Urinary bladder (tissue), 4 donors: Measurements from ENCODE around the gene PPDPF. TPM values are rescaled to one million over a fixed set of nuclear protein-coding genes. Genes with fewer than 3 reads are reported as not detected.
"Not testable (repeated sequence)": the region's sequence is repeated elsewhere in the genome, so short reads cannot be mapped to it uniquely, and the experiment has no call there.

Experiments used
- DNase-seq: peaks from one replicate; pipeline ENCODE4 v3.0.0-alpha.2; 2015; ENCODE audit errors: extremely low spot score
- H3K27ac ChIP-seq: one replicate; pipeline ENCODE4 v1.5.1; 2013; ENCODE audit warnings: low read depth, mild to moderate bottlenecking, moderate library complexity
- H3K36me3 ChIP-seq: one replicate; pipeline ENCODE4 v1.6.1; 2013; ENCODE audit warnings: mild to moderate bottlenecking, moderate library complexity; ENCODE audit not compliant: insufficient read depth
- H3K4me1 ChIP-seq: one replicate; pipeline ENCODE4 v1.6.1; 2013; ENCODE audit warnings: mild to moderate bottlenecking, moderate library complexity; ENCODE audit not compliant: insufficient read depth
- H3K4me3 ChIP-seq: one replicate; pipeline ENCODE4 v1.5.1; 2013; ENCODE audit warnings: low read depth, low read length
- WGBS: extraction: QIAGEN DNeasy Blood & Tissue Kit; methylation state at CpG from one replicate; pipeline ENCODE4 v1.1.7; 2013; 5-methylcytosine and 5-hydroxymethylcytosine counted together
- polyA plus RNA-seq: library from polyadenylated mRNA; stranded (reverse); fragments of 200-250 nt; gene quantifications from one replicate; pipeline ENCODE4 v1.2.3, GENCODE V29; 2013
- total RNA-seq: library from RNA; depleted of rRNA; stranded (reverse); fragments of >200 nt; gene quantifications from one replicate; pipeline ENCODE4 v1.2.3, GENCODE V29; 2014
- donor health status: healthy with polysubstance abuse.
- donor health status: healthy.

Gene PPDPF
- total and polyA plus RNA-seq, 2 donors, result 44.7 to 545 TPM

DNA sequence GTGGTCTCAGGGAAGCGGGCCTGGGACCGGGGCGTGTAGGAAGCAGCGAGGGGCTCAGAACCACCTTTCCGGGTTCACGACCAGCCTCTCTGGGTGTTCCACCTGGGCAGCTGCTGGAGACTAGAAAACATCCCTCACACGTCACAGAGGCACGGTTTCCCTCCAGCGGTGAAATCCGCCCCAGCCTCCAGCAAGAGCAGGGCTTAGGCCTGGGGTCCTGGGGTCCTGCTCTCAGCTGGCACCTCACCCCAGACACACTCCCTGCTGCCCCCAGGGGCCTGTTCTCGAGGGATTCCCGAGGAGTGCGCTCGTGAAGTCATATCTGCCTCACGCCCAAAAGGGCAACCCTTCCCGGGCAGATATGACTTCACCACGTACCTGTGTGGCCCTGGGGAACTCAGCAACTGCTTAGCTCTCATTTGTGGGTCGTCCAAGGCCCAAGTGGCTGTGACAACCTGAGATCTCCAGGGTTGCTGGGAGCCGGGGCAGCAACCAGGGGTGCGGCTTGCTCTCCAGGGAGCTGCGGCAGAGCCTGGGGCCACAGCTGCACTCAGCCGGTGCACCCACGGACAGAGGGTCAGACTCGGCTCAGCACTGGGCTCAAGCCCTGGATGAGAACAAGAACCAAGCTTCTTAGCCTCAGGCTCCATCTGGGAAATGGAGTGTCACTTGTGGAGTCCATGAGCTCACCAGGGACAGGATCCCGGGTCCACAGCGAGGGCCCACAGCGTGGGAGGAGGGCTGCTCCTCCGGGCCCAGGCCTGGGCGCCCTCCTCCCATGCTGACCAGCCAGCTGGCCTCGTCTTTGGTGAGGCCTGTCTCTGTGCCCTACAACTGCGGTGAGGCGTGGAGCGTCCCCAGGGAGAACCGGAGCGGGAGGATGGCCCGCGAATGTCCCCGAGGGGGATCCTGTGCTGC is 34.1 kb downstream of the PPDPF start:
- peaks cover 2% of the 10 kb centered on the region for H3K36me3 ChIP-seq
- peak overlapping the region; percentile 47 for H3K4me3 ChIP-seq
- WGBS, result 75% methylated on average over 38 of the region's 38 CpGs
- DNase-seq, result no peak
- H3K4me1 ChIP-seq, result no peaks in the 10 kb centered on the region
- H3K27ac ChIP-seq, result no peak overlapping the region

DNA sequence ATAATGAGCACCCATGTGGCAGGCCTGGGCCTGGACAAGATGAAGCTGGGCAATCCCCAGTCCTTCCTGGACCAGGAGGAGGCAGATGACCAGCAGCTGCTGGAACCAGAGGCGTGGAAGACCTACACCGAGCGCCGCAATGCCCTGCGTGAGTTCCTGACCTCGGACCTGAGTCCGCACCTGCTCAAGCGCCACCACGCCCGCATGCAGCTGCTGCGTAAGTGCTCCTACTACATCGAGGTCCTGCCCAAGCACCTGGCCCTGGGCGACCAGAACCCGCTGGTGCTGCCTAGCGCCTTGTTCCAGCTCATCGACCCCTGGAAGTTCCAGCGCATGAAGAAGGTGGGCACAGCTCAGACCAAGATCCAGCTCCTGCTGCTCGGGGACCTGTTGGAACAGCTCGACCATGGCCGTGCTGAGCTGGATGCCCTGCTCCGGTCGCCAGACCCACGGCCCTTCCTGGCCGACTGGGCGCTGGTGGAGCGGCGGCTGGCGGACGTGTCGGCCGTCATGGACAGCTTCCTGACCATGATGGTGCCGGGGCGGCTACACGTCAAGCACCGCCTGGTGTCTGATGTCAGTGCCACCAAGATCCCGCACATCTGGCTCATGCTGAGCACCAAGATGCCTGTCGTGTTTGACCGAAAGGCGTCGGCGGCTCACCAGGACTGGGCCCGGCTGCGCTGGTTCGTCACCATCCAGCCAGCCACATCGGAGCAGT is 35.3 kb downstream of the PPDPF start:
- WGBS, result 92% methylated on average over 45 of the region's 45 CpGs
- H3K27ac ChIP-seq, result no peak overlapping the region

DNA sequence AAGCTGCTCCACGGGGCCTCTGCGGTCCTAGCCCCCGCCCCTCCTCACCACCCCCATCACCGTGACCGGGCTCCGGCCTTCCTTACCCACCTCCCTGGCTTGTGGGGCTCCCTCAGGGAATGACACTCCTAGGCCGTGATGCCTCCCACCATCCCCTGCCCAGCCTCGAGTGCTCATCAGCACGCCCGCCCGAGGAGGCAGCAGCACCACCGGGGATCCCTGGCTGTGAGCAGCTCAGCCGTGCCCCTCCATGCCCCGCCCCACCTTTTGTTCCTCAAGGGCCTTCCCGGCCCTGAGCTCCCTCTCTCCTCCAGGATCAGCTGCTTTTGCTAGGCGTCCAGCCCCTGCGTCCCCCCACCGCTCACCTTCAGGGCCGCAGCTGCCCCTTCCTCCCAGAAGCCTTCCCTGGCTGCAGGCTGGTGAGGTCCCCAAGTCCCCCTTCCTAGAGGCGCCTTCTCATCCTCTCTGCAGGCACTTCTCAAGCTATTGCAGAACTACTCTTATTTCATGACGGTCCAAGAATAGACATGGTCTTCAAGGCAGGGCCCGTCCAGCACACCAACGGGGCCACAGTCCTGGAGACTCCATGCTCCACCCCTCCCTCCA is 36.4 kb downstream of the PPDPF start:
- Histone ChIP-seq H3K27ac (no peak overlapping the region), H3K4me1 (no peaks in the 10 kb centered on the region), H3K36me3 (peaks cover 2% of the 10 kb centered on the region), H3K4me3 (no peak overlapping the region)
- WGBS, result 62% methylated on average over 23 of the region's 23 CpGs
- no peak for DNase-seq

More for the DNA sequence above, 35.3 kb downstream of the PPDPF start:
- no peak for DNase-seq
- Histone ChIP-seq H3K36me3 (peaks cover 2% of the 10 kb centered on the region), H3K4me1 (no peaks in the 10 kb centered on the region), H3K4me3 (no peak overlapping the region)

DNA sequence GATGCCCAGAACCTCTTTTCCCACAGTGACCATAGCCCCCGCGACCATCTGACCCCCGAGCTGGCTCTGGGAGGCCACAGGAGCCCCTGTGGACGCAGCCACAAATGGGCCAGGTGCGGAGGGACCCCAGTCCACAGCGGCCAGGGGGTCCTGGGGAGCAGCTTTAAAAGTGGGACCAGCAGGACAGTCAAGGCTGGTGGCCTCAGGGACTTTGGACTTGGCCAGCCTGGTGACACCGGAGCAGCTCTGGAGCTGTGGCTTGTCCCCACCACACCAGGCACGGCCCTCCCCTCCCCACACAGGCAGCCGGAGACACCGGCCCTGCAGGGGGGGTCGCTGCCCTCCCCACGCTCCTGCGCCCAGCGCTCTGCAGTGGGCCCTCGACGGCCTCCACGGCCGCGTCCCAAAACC is 36.9 kb downstream of the PPDPF start:
- Histone ChIP-seq H3K4me1 (no peaks in the 10 kb centered on the region), H3K36me3 (peaks cover 4% of the 10 kb centered on the region), H3K4me3 (no peak overlapping the region), H3K27ac (no peak overlapping the region)
- no peak for DNase-seq
- 89% methylated on average over 19 of the region's 19 CpGs for WGBS

DNA sequence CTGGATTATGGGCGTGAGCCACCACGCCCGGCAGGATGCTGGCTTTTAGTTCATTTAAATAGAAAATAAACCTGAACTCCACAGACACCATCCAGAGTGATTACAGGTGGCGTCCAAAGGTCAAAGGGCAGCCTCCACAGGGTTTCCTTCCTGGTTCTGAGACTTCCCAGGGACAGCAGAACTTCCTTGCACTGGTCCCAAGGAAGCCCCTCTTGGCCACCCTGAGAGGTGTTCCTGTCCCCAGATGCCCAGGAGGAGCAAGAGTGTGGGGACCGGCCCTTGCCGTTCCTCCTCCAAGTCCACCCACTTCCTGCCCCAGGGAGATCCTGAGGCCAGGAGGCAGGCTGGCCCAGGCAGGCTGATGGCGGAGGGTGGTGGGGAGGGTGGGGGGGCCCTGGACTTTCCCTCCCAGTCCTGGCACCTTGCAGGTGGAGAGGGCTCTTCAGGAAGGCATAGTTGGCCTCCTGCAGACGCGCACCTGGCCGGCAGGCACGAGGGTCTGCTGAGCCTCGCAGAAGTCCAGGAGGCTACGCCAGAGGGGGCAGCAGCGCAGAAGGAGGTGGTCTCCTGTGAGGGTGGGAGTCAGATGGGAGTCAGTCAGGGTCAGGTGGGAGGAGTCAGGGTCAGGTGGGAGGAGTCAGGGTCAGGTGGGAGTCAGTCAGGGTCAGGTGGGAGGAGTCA is 38.4 kb downstream of the PPDPF start:
- 95% methylated on average over 14 of the region's 14 CpGs for WGBS
- peaks cover 4% of the 10 kb centered on the region for H3K36me3 ChIP-seq

DNA sequence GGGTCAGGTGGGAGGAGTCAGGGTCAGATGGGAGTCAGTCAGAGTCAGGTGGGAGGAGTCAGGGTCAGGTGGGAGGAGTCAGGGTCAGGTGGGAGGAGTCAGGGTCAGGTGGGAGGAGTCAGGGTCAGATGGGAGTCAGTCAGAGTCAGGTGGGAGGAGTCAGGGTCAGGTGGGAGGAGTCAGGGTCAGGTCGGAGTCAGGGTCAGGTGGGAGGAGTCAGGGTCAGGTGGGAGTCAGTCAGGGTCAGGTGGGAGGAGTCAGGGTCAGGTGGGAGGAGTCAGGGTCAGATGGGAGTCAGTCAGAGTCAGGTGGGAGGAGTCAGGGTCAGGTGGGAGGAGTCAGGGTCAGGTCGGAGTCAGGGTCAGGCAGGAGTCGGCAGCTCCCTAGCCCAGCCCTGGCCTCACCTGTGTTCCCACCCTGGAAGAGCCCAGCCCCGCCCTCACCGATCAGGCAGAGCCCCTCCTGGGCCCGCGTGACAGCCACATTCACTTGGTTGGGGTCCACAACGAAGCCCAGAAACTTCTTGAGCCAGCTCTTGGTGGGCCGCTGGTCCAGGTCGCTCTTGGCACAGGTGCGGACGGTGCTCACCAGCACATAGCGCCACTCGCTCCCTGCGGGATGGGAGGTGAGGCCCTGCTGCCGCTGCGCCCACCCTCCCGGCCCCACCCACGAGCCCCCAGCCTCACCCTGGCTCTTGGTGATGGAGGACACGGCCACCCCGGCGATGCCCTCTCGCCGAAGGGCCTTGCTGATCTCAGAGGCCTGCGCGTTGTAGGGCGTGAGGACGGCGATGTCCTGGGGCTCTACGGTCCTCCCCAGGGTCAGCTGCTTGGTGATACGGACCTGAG is 39.1 kb downstream of the PPDPF start:
- not testable (repeated sequence) for H3K36me3 ChIP-seq, H3K4me3 ChIP-seq, H3K27ac ChIP-seq, DNase-seq, H3K4me1 ChIP-seq
- 95% methylated on average over 31 of the region's 31 CpGs for WGBS

More for the DNA sequence above, 38.4 kb downstream of the PPDPF start:
- Histone ChIP-seq H3K27ac (no peak overlapping the region), H3K4me3 (no peak overlapping the region), H3K4me1 (no peaks in the 10 kb centered on the region)
- DNase-seq, result no peak

DNA sequence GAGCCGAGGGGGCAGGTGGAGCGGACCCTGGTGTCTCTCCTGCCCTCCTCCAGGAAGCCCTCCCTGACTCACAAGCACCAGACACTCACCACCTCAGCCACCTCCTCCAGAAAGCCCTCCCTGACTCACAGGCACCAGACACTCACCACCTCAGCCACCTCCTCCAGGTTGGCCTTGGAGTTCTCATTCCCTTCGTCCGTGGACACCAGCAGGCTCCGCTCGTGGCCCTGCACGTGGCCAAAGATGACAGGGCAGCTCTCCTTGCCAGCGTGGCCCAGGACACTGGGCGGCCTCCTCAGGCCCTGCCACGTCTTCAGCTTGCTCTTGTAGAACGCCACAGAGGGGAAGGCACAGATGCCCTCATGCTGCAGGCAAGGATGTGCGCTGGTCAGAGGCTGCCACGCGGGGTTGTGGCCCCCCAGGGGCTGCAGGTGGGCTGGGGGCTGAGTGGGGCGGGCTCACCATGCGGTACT is 39.8 kb downstream of the PPDPF start:
- Histone ChIP-seq H3K4me1 (no peaks in the 10 kb centered on the region), H3K36me3 (peaks cover 4% of the 10 kb centered on the region), H3K27ac (no peak overlapping the region), H3K4me3 (no peak overlapping the region)
- DNase-seq, result no peak
- 97% methylated on average over 16 of the region's 16 CpGs for WGBS

DNA sequence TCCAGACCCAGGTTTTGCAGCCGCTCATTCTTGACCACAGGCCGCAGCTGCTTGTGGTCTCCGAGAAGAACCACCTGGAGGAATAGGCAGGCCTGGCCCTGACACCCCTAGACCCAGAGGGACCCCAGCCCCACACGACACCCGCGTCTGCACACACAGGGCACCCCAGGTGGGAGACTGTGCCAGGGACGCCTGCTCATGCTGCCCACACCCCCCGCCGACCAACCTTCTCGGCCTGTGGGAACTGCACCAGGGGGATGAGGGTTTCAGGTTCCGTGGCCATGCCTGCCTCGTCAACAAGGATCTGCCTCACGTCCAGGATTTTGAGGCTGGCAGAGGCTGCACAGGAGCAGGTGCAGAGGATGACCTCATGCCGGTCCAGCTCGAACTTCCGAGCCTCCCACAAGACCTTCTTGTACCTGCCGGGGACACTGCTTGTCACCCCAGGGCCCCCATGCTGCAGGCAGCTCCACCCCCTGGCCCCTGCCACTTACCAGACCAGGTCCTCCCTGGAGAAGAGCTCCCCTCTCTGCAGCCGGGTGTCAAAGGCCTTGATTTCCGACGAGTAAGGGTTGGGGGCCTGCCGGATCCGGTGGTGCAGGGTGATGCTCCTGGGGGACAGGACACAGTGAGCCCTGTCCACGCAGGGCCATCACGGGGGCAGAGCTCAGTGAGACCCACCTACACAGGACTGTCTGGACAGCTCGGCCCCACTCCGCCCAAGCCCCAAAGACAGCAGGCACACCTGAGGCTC is 40.5 kb downstream of the PPDPF start:
- Histone ChIP-seq H3K36me3 (peaks cover 4% of the 10 kb centered on the region), H3K4me3 (no peak overlapping the region)

DNA sequence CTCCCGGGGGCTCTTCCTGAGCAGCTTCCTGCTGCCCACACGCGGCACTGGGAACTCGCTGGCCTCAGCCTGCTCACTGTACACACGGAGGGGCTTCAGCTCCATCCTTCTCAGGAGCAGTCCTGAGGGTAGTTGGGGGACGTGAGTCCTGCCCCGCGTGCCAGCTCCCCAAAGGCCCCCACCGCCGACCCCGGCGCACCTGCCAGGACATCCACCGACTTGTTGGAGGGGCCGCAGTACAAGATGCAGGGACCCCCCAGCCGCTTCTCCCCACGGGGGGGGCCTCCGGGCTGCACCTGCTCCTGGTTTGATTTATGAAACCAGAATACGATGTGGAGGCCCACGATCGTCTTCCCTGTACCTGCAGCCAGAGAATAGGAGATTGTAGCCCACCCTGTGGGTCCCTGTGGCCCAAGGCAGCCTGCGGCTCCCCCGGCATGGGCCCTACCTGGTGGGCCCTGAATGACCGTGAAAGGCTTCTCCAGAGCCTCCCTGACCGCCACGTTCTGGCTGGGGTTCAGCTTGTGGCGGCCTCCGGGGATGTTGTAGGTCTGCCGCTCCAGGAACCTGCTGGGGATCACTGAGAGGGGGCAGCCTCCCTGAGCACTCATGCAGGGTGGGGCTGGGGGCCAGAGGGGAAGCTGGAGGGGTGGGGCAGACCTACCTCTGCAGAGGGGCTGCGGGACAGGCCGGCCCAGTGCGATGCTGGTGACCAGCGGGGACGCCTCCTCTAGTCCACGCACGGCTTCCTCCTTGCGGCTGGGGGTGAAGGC is 41.2 kb downstream of the PPDPF start:
- DNase-seq, result no peak
- no peak overlapping the region for H3K4me3 ChIP-seq
- no peak overlapping the region for H3K27ac ChIP-seq
- WGBS, result 90% methylated on average over 36 of the region's 36 CpGs
- H3K36me3 ChIP-seq, result peaks cover 4% of the 10 kb centered on the region
- H3K4me1 ChIP-seq, result no peaks in the 10 kb centered on the region

More for the DNA sequence above, 40.5 kb downstream of the PPDPF start:
- H3K27ac ChIP-seq, result no peak overlapping the region
- H3K4me1 ChIP-seq, result no peaks in the 10 kb centered on the region
- no peak for DNase-seq
- 93% methylated on average over 26 of the region's 26 CpGs for whole genome bisulfite sequencing

DNA sequence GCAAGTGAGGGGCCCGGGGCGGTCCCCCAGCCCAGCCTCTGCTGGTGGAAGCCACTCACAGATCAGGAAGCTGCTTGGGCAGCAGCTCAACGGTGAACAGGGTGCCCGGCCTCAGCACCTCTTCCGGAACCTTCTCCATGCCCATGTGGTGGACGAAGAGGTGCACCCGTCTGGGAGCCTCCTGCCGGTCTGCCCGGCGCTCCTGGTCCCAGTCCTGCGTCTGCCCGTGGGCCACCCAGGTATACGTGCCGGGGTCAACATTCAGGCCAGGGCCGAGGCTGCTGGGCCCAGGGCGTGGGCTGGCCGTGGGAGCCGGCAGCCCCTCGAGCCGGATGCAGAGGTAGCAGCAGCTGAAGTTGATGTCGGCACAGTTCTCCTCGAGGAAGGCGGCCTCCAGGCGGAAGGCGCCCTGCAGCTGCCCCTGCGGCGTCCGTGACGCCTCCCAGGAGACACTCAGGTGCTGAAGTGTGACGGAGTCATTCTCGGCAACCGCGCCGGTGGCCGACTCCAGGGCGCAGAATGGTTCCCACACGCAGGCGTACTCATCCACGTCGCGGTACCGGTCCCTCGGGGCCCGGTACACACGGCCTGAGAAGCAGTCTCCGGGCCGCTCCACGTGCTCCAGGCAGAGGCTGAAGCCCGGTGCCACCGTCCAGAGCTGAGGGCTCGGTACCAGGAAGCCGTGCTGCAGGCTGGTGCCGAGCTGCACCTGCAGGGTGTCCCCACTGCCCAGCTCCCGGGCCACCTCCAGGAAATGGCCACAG is 42.1 kb downstream of the PPDPF start:
- Histone ChIP-seq H3K4me3 (no peak overlapping the region), H3K36me3 (peaks cover 4% of the 10 kb centered on the region), H3K27ac (no peak overlapping the region), H3K4me1 (no peaks in the 10 kb centered on the region)
- no peak for DNase-seq
- 93% methylated on average over 54 of the region's 54 CpGs for WGBS
